Adrenal gland (tissue), 12 donors: ENCODE results near the gene ZNF280C. TPM values are rescaled to one million over a fixed set of nuclear protein-coding genes. Genes with fewer than 3 reads are reported as not detected.

Experiments used
- DNase-seq, 7 donors: peaks; one replicate each; pipeline ENCODE4 v3.0.0-alpha.2; 2019 to 2020
- H3K27ac ChIP-seq, 5 donors: fragments of 200-600 bp; sonication (generic) in 4 of 5; 1 replicate in 3 of 5; 2 replicates in 2 of 5; pipeline versions ENCODE4 v1.5.1 to v1.8.0; 2016 to 2020; ENCODE audit warnings: mild to moderate bottlenecking in 1 of 5
- H3K27me3 ChIP-seq: fragments of 200-600 bp; 2 replicates; pipeline ENCODE4 v1.8.0; 2021
- H3K36me3 ChIP-seq, 2 donors: fragments of 200-600 bp; replicated peaks in 1 of 2; 1 replicate in 1 of 2; 2 replicates in 1 of 2; pipeline versions ENCODE4 v1.5.1 to v1.8.0; 2018 to 2022
- H3K4me1 ChIP-seq, 2 donors: fragments of 200-600 bp; replicated peaks in 1 of 2; 1 replicate in 1 of 2; 2 replicates in 1 of 2; pipeline versions ENCODE4 v1.5.1 to v1.8.0; 2018 to 2021
- H3K4me3 ChIP-seq, 4 donors: fragments of 200-600 bp; sonication (generic) in 3 of 4; one replicate each; pipeline ENCODE4 v1.5.1; 2016 to 2018
- H3K9me3 ChIP-seq, 3 donors: fragments of 200-600 bp; sonication (generic) in 1 of 3; replicated peaks in 1 of 3; 1 replicate in 2 of 3; 2 replicates in 1 of 3; pipeline versions ENCODE4 v1.5.1 to v1.8.0; 2016 to 2021
- POLR2A ChIP-seq, 2 donors: fragments of 450-650 bp; IDR thresholded peaks; one replicate each; pipeline ENCODE4 v1.6.1; 2017; ENCODE audit warnings: antibody characterized with exemption in 2 of 2, mild to moderate bottlenecking in 2 of 2, moderate library complexity in 1 of 2
- WGBS, 4 donors: extraction: QIAGEN DNeasy Blood & Tissue Kit in 2 of 4; methylation state at CpG; one replicate each; pipeline versions ENCODE4 v1.1.5 to v1.1.7; 2013 to 2017; 5-methylcytosine and 5-hydroxymethylcytosine counted together
- intact Hi-C, 2 donors: fragments of 100-400 bp; cut with DNase I; formaldehyde crosslinking; loops; one replicate each; pipeline versions ENCODE4 v1.14.1 to v1.15.0; 2022 to 2023
- polyA plus RNA-seq, 3 donors: library from polyadenylated mRNA; stranded (reverse); fragments of 200-250 nt in 2 of 3; fragments of 350-450 nt in 1 of 3; fragmentation: Illumina TruSeq in 1 of 3; extraction: RNeasy Lipid Tissue Mini Kit (QIAGEN cat#74804) in 1 of 3; gene quantifications; one replicate each; pipeline ENCODE4 v1.2.3, GENCODE V29; 2013 to 2014
- total RNA-seq, 9 donors: library from RNA; depleted of rRNA in 4 of 9; stranded (reverse); fragments of >200 nt in 4 of 9; fragments of 120-200 nt in 1 of 9; fragmentation: NEBNext Ultra II Directional in 1 of 9; extraction: Animal tissue kit (Norgen Biotek cat#: 25700) in 1 of 9; gene quantifications; one replicate each; pipeline versions ENCODE4 v1.1.0 to v1.2.4, GENCODE V29; 2013 to 2023
- TF ChIP-seq, protein P1 (sequence below), 6 experiments: fragments of 450-650 bp in 4 of 6; fragments of 200-600 bp in 2 of 6; sonication (generic) in 1 of 6; IDR thresholded peaks; 1 replicate in 5 of 6; 2 replicates in 1 of 6; pipeline versions ENCODE4 v1.5.1 to v1.8.0; 2016 to 2021; ENCODE audit warnings: antibody characterized with exemption in 6 of 6, mild to moderate bottlenecking in 2 of 6, moderate library complexity in 1 of 6
- donor health status: healthy with polysubstance abuse.
- donor health status: Bipolar disorder and iron deficiency.
- donor health status: DM: yes; HTN: yes; CAD: no.
- donor health status: DM: no; HTN: no; CAD: no.
- donor health status: DM: no; HTN: no; CAD: no.
- donor health status: DM: yes; HTN: yes; CAD: no.

Gene ZNF280C
- total and polyA plus RNA-seq, 12 donors = 1.0 to 7.3 (median 3.9) TPM

DNA sequence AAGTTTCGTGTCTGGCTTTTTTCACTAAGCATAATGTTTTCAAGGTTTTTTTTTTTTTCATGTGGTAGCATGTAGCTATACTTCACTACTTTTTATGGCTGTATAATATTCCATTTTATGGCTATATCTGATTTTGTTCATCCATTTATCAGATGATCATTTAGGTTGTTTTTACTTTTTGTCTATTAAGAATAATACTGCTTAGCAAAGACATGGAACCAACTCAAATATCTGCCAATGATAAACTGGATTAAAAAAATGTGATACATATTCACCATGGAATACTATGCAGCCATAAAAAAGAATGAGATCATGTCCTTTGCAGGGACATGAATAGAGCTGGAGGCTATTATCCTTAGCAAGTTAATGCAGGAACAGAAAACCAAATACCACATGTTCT, 32.7 kb upstream of the ZNF280C start:
- Histone ChIP-seq H3K36me3 (no peaks in the 10 kb centered on the region), H3K4me3 (no peak overlapping the region), H3K27me3 (no peaks in the 10 kb centered on the region), H3K27ac (no peak overlapping the region), H3K4me1 (no peaks in the 10 kb centered on the region), H3K9me3 (no peaks in the 10 kb centered on the region)
- no peak for DNase-seq
- 57 to 81% (median 66%) methylated on average over 1 of the region's 1 CpG for WGBS, 4 donors
- intact Hi-C loops = no loop called here
- TF ChIP-seq, protein P1, sequence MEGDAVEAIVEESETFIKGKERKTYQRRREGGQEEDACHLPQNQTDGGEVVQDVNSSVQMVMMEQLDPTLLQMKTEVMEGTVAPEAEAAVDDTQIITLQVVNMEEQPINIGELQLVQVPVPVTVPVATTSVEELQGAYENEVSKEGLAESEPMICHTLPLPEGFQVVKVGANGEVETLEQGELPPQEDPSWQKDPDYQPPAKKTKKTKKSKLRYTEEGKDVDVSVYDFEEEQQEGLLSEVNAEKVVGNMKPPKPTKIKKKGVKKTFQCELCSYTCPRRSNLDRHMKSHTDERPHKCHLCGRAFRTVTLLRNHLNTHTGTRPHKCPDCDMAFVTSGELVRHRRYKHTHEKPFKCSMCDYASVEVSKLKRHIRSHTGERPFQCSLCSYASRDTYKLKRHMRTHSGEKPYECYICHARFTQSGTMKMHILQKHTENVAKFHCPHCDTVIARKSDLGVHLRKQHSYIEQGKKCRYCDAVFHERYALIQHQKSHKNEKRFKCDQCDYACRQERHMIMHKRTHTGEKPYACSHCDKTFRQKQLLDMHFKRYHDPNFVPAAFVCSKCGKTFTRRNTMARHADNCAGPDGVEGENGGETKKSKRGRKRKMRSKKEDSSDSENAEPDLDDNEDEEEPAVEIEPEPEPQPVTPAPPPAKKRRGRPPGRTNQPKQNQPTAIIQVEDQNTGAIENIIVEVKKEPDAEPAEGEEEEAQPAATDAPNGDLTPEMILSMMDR (IDR thresholded peaks at IDR 0.05) = no peak
- no peak for TF ChIP-seq POLR2A (IDR thresholded peaks at IDR 0.05)

DNA sequence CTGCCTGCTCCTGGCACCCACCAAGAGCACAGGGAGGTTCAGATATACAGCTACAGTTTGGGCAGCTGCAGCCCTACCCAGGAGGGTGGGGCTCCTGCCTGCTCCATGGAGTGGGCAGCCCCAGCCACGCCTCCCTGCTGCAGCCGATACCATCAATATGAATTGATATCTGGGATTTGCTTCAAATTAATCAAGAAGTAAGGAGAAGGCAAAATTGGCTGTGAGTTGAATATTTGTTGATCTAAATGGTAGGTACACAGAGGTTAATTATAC, 31.2 kb upstream of the ZNF280C start:
- H3K27ac ChIP-seq = no peak overlapping the region
- H3K4me3 ChIP-seq = no peak overlapping the region
- no peaks in the 10 kb centered on the region for H3K4me1 ChIP-seq
- no peaks in the 10 kb centered on the region for H3K36me3 ChIP-seq
- H3K9me3 ChIP-seq = no peaks in the 10 kb centered on the region
- intact Hi-C loops = no loop called here
- 38 to 82% (median 63%) methylated on average over 2 of the region's 2 CpGs for WGBS, 4 donors
- peaks cover 8% of the 10 kb centered on the region for H3K27me3 ChIP-seq
- DNase-seq = no peak
- TF ChIP-seq, protein P1 (IDR thresholded peaks at IDR 0.05) = no peak
- TF ChIP-seq POLR2A (IDR thresholded peaks at IDR 0.05) = no peak

DNA sequence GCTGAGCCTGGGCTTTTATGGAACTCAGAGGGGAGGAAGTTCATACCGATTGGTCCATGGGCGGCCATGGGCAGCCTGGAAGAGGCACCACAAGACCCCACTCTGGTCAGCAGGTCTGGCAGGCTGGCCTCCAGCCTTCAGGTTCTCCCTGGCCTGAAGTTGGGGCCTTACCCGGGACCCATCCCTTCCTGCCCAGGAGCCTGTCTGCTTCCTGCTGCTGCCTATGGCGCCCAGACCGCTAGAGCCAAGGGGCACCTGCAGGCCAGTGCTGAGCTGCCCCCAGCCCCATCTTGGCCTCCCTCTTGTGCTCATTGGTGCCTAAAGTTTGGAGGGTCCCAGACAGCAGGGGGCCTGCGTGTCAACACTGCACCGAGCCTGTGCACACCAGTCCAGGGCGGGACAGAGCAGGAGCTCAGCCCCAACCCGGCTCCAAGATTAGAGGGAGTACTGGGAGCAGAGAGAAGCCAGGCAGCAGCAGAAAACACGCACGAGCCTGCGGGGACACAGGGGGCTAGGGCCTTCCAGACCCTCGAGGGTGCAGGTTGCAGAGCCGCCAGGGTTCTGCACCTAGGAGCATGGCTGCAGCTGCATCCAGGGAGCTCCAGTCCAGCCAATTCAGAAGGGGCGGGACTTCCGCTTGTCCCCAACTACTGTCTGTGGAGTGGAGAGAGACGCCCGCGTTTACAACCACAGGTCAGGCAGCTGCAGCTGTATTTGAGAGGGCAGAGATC, 30.7 kb upstream of the ZNF280C start:
- H3K4me1 ChIP-seq = no peaks in the 10 kb centered on the region
- intact Hi-C loops = no loop called here
- H3K4me3 ChIP-seq = no peak overlapping the region
- no peak for DNase-seq
- no peaks in the 10 kb centered on the region for H3K9me3 ChIP-seq
- no peak overlapping the region for H3K27ac ChIP-seq
- 67 to 92% (median 72%) methylated on average over 5 to 19 of the region's 19 CpGs for WGBS, 4 donors
- H3K27me3 ChIP-seq = peaks cover 8% of the 10 kb centered on the region
- TF ChIP-seq, protein P1 (IDR thresholded peaks at IDR 0.05) = no peak
- no peak for TF ChIP-seq POLR2A (IDR thresholded peaks at IDR 0.05)
- H3K36me3 ChIP-seq = no peaks in the 10 kb centered on the region

DNA sequence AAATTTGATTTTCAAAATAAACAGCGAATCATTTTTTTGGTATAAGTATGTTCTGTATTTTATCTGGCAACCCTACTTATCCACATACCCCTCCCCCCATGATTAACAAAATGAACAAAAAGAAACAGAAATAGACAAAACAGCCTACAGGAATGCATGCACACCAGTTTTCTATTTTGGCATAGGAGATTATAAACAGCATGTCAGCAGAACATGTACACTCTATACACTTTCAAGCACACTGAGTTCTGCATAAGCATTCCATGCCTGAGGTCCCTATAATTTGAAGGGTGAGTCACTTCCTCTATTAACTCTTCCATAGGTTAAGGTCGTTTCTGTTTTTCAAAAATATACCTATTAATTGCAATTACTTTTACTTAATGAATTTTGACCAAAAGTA, 28.0 kb upstream of the ZNF280C start:
- Histone ChIP-seq H3K36me3 (no peaks in the 10 kb centered on the region), H3K9me3 (no peaks in the 10 kb centered on the region), H3K4me3 (no peak overlapping the region), H3K27ac (no peak overlapping the region), H3K4me1 (no peaks in the 10 kb centered on the region), H3K27me3 (peaks cover 8% of the 10 kb centered on the region)
- no peak for TF ChIP-seq POLR2A (IDR thresholded peaks at IDR 0.05)
- TF ChIP-seq, protein P1 (IDR thresholded peaks at IDR 0.05) = no peak
- 34 to 43% (median 38%) methylated on average over 2 of the region's 2 CpGs for WGBS, 4 donors
- DNase-seq = no peak
- intact Hi-C loops = no loop called here
